Measurements from ENCODE around the gene PALLD. TPM values are rescaled to one million over a fixed set of nuclear protein-coding genes. Genes with fewer than 3 reads are reported as not detected.

The PALLD gene
- total RNA-seq, 1 donor from 2014 or later = 396 TPM

- Mint-ChIP-seq H3K4me1 (ENCODE audit: unreplicated experiment) (peaks cover 93% of the 10 kb centered on the region), H3K4me3 (ENCODE audit: unreplicated experiment) (no peak overlapping the region), H3K36me3 (ENCODE audit: unreplicated experiment) (peaks cover 28% of the 10 kb centered on the region), H3K9me3 (ENCODE audit: unreplicated experiment) (peaks cover 7% of the 10 kb centered on the region), H3K27me3 (ENCODE audit: unreplicated experiment) (no peaks in the 10 kb centered on the region), H3K27ac (ENCODE audit: unreplicated experiment) (peak overlapping the region; percentile 83)
- no peak for DNase-seq (ENCODE audit: extremely low spot score, unreplicated experiment)
- TF ChIP-seq CTCF (IDR thresholded peaks at IDR 0.05) = no peak
These were observed 371.4 kb downstream of the PALLD start for GRCh38 chr4:168868044-168868781.

- Mint-ChIP-seq H3K27ac (ENCODE audit: unreplicated experiment) (peak overlapping the region; percentile 83), H3K36me3 (ENCODE audit: unreplicated experiment) (peaks cover 31% of the 10 kb centered on the region), H3K27me3 (ENCODE audit: unreplicated experiment) (no peaks in the 10 kb centered on the region), H3K4me1 (ENCODE audit: unreplicated experiment) (peaks cover 90% of the 10 kb centered on the region), H3K4me3 (ENCODE audit: unreplicated experiment) (no peak overlapping the region), H3K9me3 (ENCODE audit: unreplicated experiment) (peaks cover 7% of the 10 kb centered on the region)
- TF ChIP-seq CTCF (IDR thresholded peaks at IDR 0.05) = no peak
- no peak for DNase-seq (ENCODE audit: extremely low spot score, unreplicated experiment)
These were observed 371.9 kb downstream of the PALLD start for GRCh38 chr4:168868802-168869201.

- Mint-ChIP-seq H3K36me3 (ENCODE audit: unreplicated experiment) (peaks cover 38% of the 10 kb centered on the region), H3K4me1 (ENCODE audit: unreplicated experiment) (peaks cover 79% of the 10 kb centered on the region), H3K4me3 (ENCODE audit: unreplicated experiment) (no peak overlapping the region), H3K9me3 (ENCODE audit: unreplicated experiment) (peaks cover 7% of the 10 kb centered on the region), H3K27ac (ENCODE audit: unreplicated experiment) (peak overlapping the region; percentile 83), H3K27me3 (ENCODE audit: unreplicated experiment) (no peaks in the 10 kb centered on the region)
- DNase-seq (ENCODE audit: extremely low spot score, unreplicated experiment) = no peak
- TF ChIP-seq CTCF (IDR thresholded peaks at IDR 0.05) = no peak
These were observed 373.2 kb downstream of the PALLD start for GRCh38 chr4:168870004-168870403.

- H3K4me1 Mint-ChIP-seq (ENCODE audit: unreplicated experiment) = peaks cover 73% of the 10 kb centered on the region
- H3K27me3 Mint-ChIP-seq (ENCODE audit: unreplicated experiment) = no peaks in the 10 kb centered on the region
- no peak for DNase-seq (ENCODE audit: extremely low spot score, unreplicated experiment)
- no peak overlapping the region for H3K4me3 Mint-ChIP-seq (ENCODE audit: unreplicated experiment)
- peaks cover 42% of the 10 kb centered on the region for H3K36me3 Mint-ChIP-seq (ENCODE audit: unreplicated experiment)
- TF ChIP-seq CTCF (IDR thresholded peaks at IDR 0.05) = no peak
- peaks cover 7% of the 10 kb centered on the region for H3K9me3 Mint-ChIP-seq (ENCODE audit: unreplicated experiment)
- peak overlapping the region; percentile 75 for H3K27ac Mint-ChIP-seq (ENCODE audit: unreplicated experiment)
These were observed 374.8 kb downstream of the PALLD start for GRCh38 chr4:168871632-168872031.

- Mint-ChIP-seq H3K27me3 (ENCODE audit: unreplicated experiment) (no peaks in the 10 kb centered on the region), H3K4me3 (ENCODE audit: unreplicated experiment) (no peak overlapping the region)
These were observed 377.2 kb downstream of the PALLD start for GRCh38 chr4:168874083-168874482.

More at GRCh38 chr4:168874083-168874482, 377.2 kb downstream of the PALLD start:
- no peak for DNase-seq (ENCODE audit: extremely low spot score, unreplicated experiment)
- Mint-ChIP-seq H3K9me3 (ENCODE audit: unreplicated experiment) (peaks cover 7% of the 10 kb centered on the region), H3K36me3 (ENCODE audit: unreplicated experiment) (peaks cover 51% of the 10 kb centered on the region), H3K27ac (ENCODE audit: unreplicated experiment) (no peak overlapping the region), H3K4me1 (ENCODE audit: unreplicated experiment) (peaks cover 64% of the 10 kb centered on the region)
- no peak for TF ChIP-seq CTCF (IDR thresholded peaks at IDR 0.05)

All from osteocyte (in vitro differentiated cells).